ENCODE results near the gene GABRG3. TPM values are rescaled to one million over a fixed set of nuclear protein-coding genes. Genes with fewer than 3 reads are reported as not detected.

Gene GABRG3
- total RNA-seq, 4 donors from 2014 or later, result not detected

DNA sequence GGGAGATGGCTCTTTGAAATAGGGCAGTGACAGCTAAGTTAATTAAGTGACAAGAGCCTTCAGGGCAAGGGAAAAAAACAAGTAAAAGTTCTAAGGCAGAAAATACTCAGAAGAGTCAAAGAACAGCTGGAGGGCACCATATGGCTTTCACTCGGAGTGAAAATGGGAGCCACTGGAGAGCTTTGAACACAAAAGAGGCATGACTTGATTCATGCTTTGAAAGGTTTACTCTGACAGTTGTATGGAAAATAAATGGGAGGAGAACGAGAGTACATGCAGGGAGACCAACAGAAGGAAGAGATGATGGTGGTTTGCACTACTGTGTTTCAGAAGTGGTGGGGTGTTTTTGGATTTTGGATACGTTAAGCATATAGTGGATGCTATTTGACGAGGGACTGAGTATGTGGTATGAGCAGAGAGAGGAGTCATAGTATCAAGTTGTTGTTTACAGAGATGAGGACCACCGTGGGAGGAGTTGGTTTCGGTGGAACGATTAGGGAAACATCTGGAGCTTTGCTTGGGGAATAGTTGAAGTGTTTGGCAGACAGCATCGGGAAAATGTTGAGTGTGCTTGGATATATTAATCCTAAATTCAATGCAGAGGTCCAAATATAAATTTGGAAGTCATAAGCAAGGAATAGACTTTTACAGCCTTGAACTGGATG, 411.5 kb downstream of the GABRG3 start:
- no peak for TF ChIP-seq POLR2AphosphoS5 (IDR thresholded peaks at IDR 0.05)
- TF ChIP-seq, protein P1, sequence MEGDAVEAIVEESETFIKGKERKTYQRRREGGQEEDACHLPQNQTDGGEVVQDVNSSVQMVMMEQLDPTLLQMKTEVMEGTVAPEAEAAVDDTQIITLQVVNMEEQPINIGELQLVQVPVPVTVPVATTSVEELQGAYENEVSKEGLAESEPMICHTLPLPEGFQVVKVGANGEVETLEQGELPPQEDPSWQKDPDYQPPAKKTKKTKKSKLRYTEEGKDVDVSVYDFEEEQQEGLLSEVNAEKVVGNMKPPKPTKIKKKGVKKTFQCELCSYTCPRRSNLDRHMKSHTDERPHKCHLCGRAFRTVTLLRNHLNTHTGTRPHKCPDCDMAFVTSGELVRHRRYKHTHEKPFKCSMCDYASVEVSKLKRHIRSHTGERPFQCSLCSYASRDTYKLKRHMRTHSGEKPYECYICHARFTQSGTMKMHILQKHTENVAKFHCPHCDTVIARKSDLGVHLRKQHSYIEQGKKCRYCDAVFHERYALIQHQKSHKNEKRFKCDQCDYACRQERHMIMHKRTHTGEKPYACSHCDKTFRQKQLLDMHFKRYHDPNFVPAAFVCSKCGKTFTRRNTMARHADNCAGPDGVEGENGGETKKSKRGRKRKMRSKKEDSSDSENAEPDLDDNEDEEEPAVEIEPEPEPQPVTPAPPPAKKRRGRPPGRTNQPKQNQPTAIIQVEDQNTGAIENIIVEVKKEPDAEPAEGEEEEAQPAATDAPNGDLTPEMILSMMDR (IDR thresholded peaks at IDR 0.05), result no peak
- no peak for TF ChIP-seq EP300 (IDR thresholded peaks at IDR 0.05)
- TF ChIP-seq POLR2A (IDR thresholded peaks at IDR 0.05; ENCODE audit: low read depth), result no peak
- WGBS, result 19% methylated on average over 8 of the region's 8 CpGs
- Histone ChIP-seq H3K36me3 (no peaks in the 10 kb centered on the region), H3K27me3 (no peaks in the 10 kb centered on the region), H3K4me3 (no peak overlapping the region), H3K9me3 (peaks cover 0 to 6% (median 0%) of the 10 kb centered on the region in 4 donors), H3K4me1 (no peaks in the 10 kb centered on the region), H3K27ac (replicated peaks in 1 of 4) (no peak overlapping the region)
- intact Hi-C loops (cut with DNase I), result no loop called here
- DNase-seq (ENCODE audit: extremely low spot score), result no peak

DNA sequence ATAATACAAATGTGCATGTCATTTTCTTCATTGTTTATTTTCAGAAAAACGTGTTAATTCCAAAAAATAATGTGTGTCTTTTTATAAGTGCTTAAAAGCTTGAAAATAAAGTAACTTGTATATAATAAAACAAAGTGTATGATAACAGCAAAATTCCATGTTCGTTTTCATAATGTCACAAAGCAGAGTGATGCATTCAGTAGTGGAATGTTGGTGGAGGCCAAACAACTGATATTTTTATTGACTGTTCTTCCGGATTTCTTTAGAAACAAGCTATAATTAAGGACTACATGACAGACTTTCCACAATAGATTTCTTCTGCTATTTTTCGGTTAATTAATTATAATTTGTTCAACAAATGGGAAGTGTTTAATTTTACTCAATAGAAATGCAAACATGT, 412.7 kb downstream of the GABRG3 start:
- no peak overlapping the region for H3K4me3 ChIP-seq
- TF ChIP-seq, protein P1 (IDR thresholded peaks at IDR 0.05), result no peak
- TF ChIP-seq POLR2A (IDR thresholded peaks at IDR 0.05; ENCODE audit: low read depth) (no peak), POLR2AphosphoS5 (IDR thresholded peaks at IDR 0.05) (no peak), EP300 (IDR thresholded peaks at IDR 0.05) (no peak)
- H3K27ac ChIP-seq (replicated peaks in 1 of 4), result no peak overlapping the region
- intact Hi-C loops (cut with DNase I), result no loop called here
- peaks cover 0 to 6% (median 0%) of the 10 kb centered on the region in 4 donors for H3K9me3 ChIP-seq
- no peaks in the 10 kb centered on the region for H3K27me3 ChIP-seq
- 48% methylated on average over 4 of the region's 4 CpGs for WGBS
- no peaks in the 10 kb centered on the region for H3K36me3 ChIP-seq
- DNase-seq (ENCODE audit: extremely low spot score), result no peak
- no peaks in the 10 kb centered on the region for H3K4me1 ChIP-seq

DNA sequence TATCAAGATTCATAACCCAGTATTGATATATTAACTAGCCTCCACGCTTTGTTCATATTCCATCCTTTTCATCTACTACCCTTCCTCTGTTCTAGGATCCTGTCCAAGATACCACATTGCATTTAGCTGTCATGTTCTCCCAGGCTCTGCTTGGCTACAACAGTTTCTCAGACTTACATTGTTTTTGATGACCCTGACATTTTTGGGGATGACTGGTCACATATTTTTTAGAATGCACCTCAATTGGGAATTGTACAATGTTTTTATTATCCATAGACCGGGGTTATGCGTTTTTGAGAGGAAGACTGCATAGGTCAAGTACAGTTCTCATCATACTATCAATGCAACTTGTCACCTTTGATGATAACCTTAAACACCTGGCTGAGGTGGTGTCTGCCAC, 421.2 kb downstream of the GABRG3 start:
- DNase-seq (ENCODE audit: extremely low spot score), result no peak
- Histone ChIP-seq H3K4me3 (no peak overlapping the region), H3K9me3 (peaks cover 0 to 4% (median 0%) of the 10 kb centered on the region in 4 donors), H3K4me1 (no peaks in the 10 kb centered on the region), H3K27ac (replicated peaks in 1 of 4) (no peak overlapping the region), H3K36me3 (no peaks in the 10 kb centered on the region), H3K27me3 (no peaks in the 10 kb centered on the region)
- 69% methylated on average over 3 of the region's 3 CpGs for WGBS
- intact Hi-C loops (cut with DNase I), result no loop called here
- TF ChIP-seq EP300 (IDR thresholded peaks at IDR 0.05) (no peak), POLR2AphosphoS5 (IDR thresholded peaks at IDR 0.05) (no peak), POLR2A (IDR thresholded peaks at IDR 0.05; ENCODE audit: low read depth) (no peak)
- TF ChIP-seq, protein P1 (IDR thresholded peaks at IDR 0.05), result no peak

DNA sequence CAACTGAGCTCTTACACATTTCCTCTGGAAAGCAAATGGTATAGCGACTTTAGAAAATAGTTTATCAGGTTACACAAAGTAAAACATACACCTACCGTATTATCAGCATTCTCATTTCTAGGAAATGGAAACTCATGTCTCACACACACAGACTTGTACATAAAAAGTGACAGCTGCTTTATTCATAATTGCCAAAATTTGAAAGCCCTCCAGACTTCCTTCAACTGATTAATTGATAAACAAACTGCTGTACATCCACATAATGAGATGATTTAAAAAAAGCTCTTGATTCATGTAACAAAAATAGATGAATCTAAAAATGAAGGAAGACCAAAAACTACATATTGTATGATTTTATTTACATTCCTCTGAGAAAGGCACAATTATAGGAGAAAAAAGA, 425.5 kb downstream of the GABRG3 start:
- DNase-seq (ENCODE audit: extremely low spot score), result no peak
- TF ChIP-seq EP300 (IDR thresholded peaks at IDR 0.05), result no peak
- H3K36me3 ChIP-seq, result no peaks in the 10 kb centered on the region
- WGBS, result 32% methylated on average over 2 of the region's 2 CpGs
- no peak overlapping the region for H3K27ac ChIP-seq (replicated peaks in 1 of 4)
- no peaks in the 10 kb centered on the region for H3K27me3 ChIP-seq
- intact Hi-C loops (cut with DNase I), result no loop called here
- H3K4me3 ChIP-seq, result no peak overlapping the region
- H3K9me3 ChIP-seq, result peaks cover 0 to 4% (median 0%) of the 10 kb centered on the region in 4 donors
- no peaks in the 10 kb centered on the region for H3K4me1 ChIP-seq

DNA sequence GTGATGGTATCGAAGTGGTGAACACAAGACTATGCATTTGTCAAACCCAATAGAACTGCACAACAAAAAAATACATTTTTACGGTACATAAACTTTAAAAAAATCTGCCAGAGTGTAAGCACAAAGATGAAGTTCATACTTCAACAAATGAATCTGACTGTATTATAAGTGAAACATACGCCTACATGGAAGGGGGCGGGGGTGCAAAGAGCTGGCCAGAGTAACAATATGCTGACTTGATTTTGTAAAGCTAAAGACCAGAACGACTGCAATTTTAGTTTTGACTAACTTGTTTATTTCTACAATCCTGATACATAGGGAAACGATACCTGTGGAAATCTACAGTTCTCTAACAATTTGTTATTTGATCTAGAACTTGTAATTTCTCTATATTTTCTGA, 426.0 kb downstream of the GABRG3 start:
- intact Hi-C loops (cut with DNase I), result no loop called here
- no peaks in the 10 kb centered on the region for H3K36me3 ChIP-seq
- WGBS, result 81% methylated on average over 6 of the region's 6 CpGs
- DNase-seq (ENCODE audit: extremely low spot score), result no peak
- TF ChIP-seq EP300 (IDR thresholded peaks at IDR 0.05) (no peak), POLR2AphosphoS5 (IDR thresholded peaks at IDR 0.05) (no peak), POLR2A (IDR thresholded peaks at IDR 0.05; ENCODE audit: low read depth) (no peak)
- TF ChIP-seq, protein P1 (IDR thresholded peaks at IDR 0.05), result no peak
- no peak overlapping the region for H3K4me3 ChIP-seq
- H3K4me1 ChIP-seq, result no peaks in the 10 kb centered on the region
- H3K27ac ChIP-seq (replicated peaks in 1 of 4), result no peak overlapping the region
- H3K27me3 ChIP-seq, result no peaks in the 10 kb centered on the region
- H3K9me3 ChIP-seq, result peaks cover 0 to 4% (median 0%) of the 10 kb centered on the region in 4 donors
